Activated T-cell treated with anti-CD3 and anti-CD28 coated beads, Interleukin-2, amount 50 U/mL, for 72 hours (primary cell): ENCODE data around the gene METTL21C. TPM values are rescaled to one million over a fixed set of nuclear protein-coding genes. Genes with fewer than 3 reads are reported as not detected.

ENCODE experiments used
- ATAC-seq, 2 donors: fragments of 150-1000 bp; cut with Tn5 transposase; replicated peaks in 1 of 2; 2 replicates each; pipeline ENCODE4 v1.10.0; 2021; ENCODE audit warnings: moderate library complexity in 2 of 2, mild to moderate bottlenecking in 1 of 2
- DNase-seq, 2 donors: peaks; one replicate each; pipeline ENCODE4 v3.0.0; 2021 to 2022; ENCODE audit warnings: mixed read lengths in 1 of 2
- H3K27ac Mint-ChIP-seq: one replicate; pipeline ENCODE4 v1.8.0; 2022; ENCODE audit warnings: mild to moderate bottlenecking, moderate library complexity, mixed read lengths
- H3K27me3 Mint-ChIP-seq: one replicate; pipeline ENCODE4 v1.8.0; 2022; ENCODE audit warnings: low read depth, mixed read lengths
- H3K36me3 Mint-ChIP-seq, 2 donors: one replicate each; pipeline ENCODE4 v1.8.0; 2022; ENCODE audit warnings: mixed read lengths in 2 of 2, mild to moderate bottlenecking in 1 of 2; ENCODE audit not compliant: insufficient read depth in 2 of 2
- H3K4me1 Mint-ChIP-seq: one replicate; pipeline ENCODE4 v1.8.0; 2022; ENCODE audit warnings: low read depth, mixed read lengths
- H3K4me3 Mint-ChIP-seq, 2 donors: one replicate each; pipeline ENCODE4 v1.8.0; 2022; ENCODE audit warnings: mild to moderate bottlenecking in 2 of 2, mixed read lengths in 2 of 2, moderate library complexity in 2 of 2
- H3K9me3 Mint-ChIP-seq, 2 donors: one replicate each; pipeline ENCODE4 v1.8.0; 2022; ENCODE audit warnings: mixed read lengths in 2 of 2
- total RNA-seq, 2 donors: library from RNA; stranded (reverse); gene quantifications; one replicate each; pipeline ENCODE4 v1.2.3, GENCODE V29; 2022

Gene METTL21C
- total RNA-seq, 2 donors from 2014 or later = not detected

GRCh38 chr13:102704238-102705058, 9.6 kb upstream of the METTL21C start:
- Mint-ChIP-seq H3K4me1 (no peaks in the 10 kb centered on the region), H3K27me3 (peaks cover 27% of the 10 kb centered on the region), H3K9me3 (peaks cover 0 to 3% of the 10 kb centered on the region in 2 donors), H3K36me3 (peaks cover 0 to 4% of the 10 kb centered on the region in 2 donors), H3K4me3 (no peak overlapping the region), H3K27ac (no peak overlapping the region)
- ATAC-seq (no peak), DNase-seq (no peak)

GRCh38 chr13:102703726-102704035, 8.8 kb upstream of the METTL21C start:
- ATAC-seq (no peak), DNase-seq (no peak)
- Mint-ChIP-seq H3K4me1 (no peaks in the 10 kb centered on the region), H3K36me3 (peaks cover 0 to 1% of the 10 kb centered on the region in 2 donors), H3K9me3 (no peaks in the 10 kb centered on the region), H3K27ac (no peak overlapping the region), H3K27me3 (peaks cover 33% of the 10 kb centered on the region), H3K4me3 (no peak overlapping the region)

- Mint-ChIP-seq H3K4me3 (no peak overlapping the region), H3K27ac (no peak overlapping the region), H3K27me3 (peaks cover 38% of the 10 kb centered on the region)
Observed at GRCh38 chr13:102702965-102703725, 8.3 kb upstream of the METTL21C start.

GRCh38 chr13:102701331-102701730, 6.5 kb upstream of the METTL21C start:
- Mint-ChIP-seq H3K4me1 (no peaks in the 10 kb centered on the region), H3K27me3 (peaks cover 26% of the 10 kb centered on the region), H3K4me3 (no peak overlapping the region), H3K9me3 (peaks cover 2 to 3% of the 10 kb centered on the region in 2 donors), H3K36me3 (peaks cover 1 to 2% of the 10 kb centered on the region in 2 donors), H3K27ac (no peak overlapping the region)
- DNase-seq (no peak), ATAC-seq (no peak)

More at GRCh38 chr13:102702965-102703725, 8.3 kb upstream of the METTL21C start:
- Mint-ChIP-seq H3K4me1 (no peaks in the 10 kb centered on the region), H3K9me3 (peaks cover 2 to 3% of the 10 kb centered on the region in 2 donors), H3K36me3 (peaks cover 1 to 2% of the 10 kb centered on the region in 2 donors)
- DNase-seq = no peak
- no peak for ATAC-seq

GRCh38 chr13:102700088-102701031, 5.5 kb upstream of the METTL21C start:
- H3K9me3 Mint-ChIP-seq = peaks cover 2 to 3% of the 10 kb centered on the region in 2 donors
- no peaks in the 10 kb centered on the region for H3K4me1 Mint-ChIP-seq
- ATAC-seq (no peak), DNase-seq (no peak)
- H3K27ac Mint-ChIP-seq = no peak overlapping the region
- peaks cover 30% of the 10 kb centered on the region for H3K27me3 Mint-ChIP-seq
- no peak overlapping the region for H3K4me3 Mint-ChIP-seq
- peaks cover 1 to 2% of the 10 kb centered on the region in 2 donors for H3K36me3 Mint-ChIP-seq

- H3K9me3 Mint-ChIP-seq = peaks cover 2 to 3% of the 10 kb centered on the region in 2 donors
- no peak for ATAC-seq
- H3K27ac Mint-ChIP-seq = no peak overlapping the region
- H3K36me3 Mint-ChIP-seq = peaks cover 1 to 2% of the 10 kb centered on the region in 2 donors
- no peak overlapping the region for H3K4me3 Mint-ChIP-seq
- H3K27me3 Mint-ChIP-seq = peaks cover 38% of the 10 kb centered on the region
- no peak for DNase-seq
- H3K4me1 Mint-ChIP-seq = no peaks in the 10 kb centered on the region
Observed at GRCh38 chr13:102699504-102699903, 4.7 kb upstream of the METTL21C start.

GRCh38 chr13:102698649-102698980, 3.8 kb upstream of the METTL21C start:
- Mint-ChIP-seq H3K4me1 (no peaks in the 10 kb centered on the region), H3K27ac (no peak overlapping the region), H3K36me3 (peaks cover 1 to 2% of the 10 kb centered on the region in 2 donors), H3K9me3 (peaks cover 2 to 3% of the 10 kb centered on the region in 2 donors), H3K4me3 (no peak overlapping the region), H3K27me3 (peaks cover 31% of the 10 kb centered on the region)
- no peak for DNase-seq
- ATAC-seq = no peak

GRCh38 chr13:102697929-102698648, 3.2 kb upstream of the METTL21C start:
- ATAC-seq = no peak
- no peaks in the 10 kb centered on the region for H3K4me1 Mint-ChIP-seq
- DNase-seq = no peak
- no peak overlapping the region for H3K4me3 Mint-ChIP-seq
- peaks cover 2 to 3% of the 10 kb centered on the region in 2 donors for H3K9me3 Mint-ChIP-seq
- peaks cover 31% of the 10 kb centered on the region for H3K27me3 Mint-ChIP-seq
- no peak overlapping the region for H3K27ac Mint-ChIP-seq
- H3K36me3 Mint-ChIP-seq = peaks cover 1 to 2% of the 10 kb centered on the region in 2 donors

GRCh38 chr13:102697264-102697663, 2.4 kb upstream of the METTL21C start:
- Mint-ChIP-seq H3K27ac (no peak overlapping the region), H3K36me3 (peaks cover 1 to 2% of the 10 kb centered on the region in 2 donors), H3K27me3 (peaks cover 38% of the 10 kb centered on the region), H3K4me1 (no peaks in the 10 kb centered on the region), H3K4me3 (no peak overlapping the region), H3K9me3 (peaks cover 2 to 3% of the 10 kb centered on the region in 2 donors)
- ATAC-seq (no peak), DNase-seq (no peak)

- H3K9me3 Mint-ChIP-seq = peaks cover 2 to 3% of the 10 kb centered on the region in 2 donors
- no peaks in the 10 kb centered on the region for H3K4me1 Mint-ChIP-seq
- no peak for ATAC-seq
- H3K36me3 Mint-ChIP-seq = peaks cover 2% of the 10 kb centered on the region in 2 donors
- H3K27ac Mint-ChIP-seq = no peak overlapping the region
- no peak for DNase-seq
- H3K27me3 Mint-ChIP-seq = peaks cover 46% of the 10 kb centered on the region
- H3K4me3 Mint-ChIP-seq = no peak overlapping the region
Observed at GRCh38 chr13:102696465-102696864, 1.6 kb upstream of the METTL21C start.

GRCh38 chr13:102693776-102694175, 1.1 kb downstream of the METTL21C start:
- H3K9me3 Mint-ChIP-seq = peaks cover 2 to 3% of the 10 kb centered on the region in 2 donors
- H3K36me3 Mint-ChIP-seq = peaks cover 1 to 2% of the 10 kb centered on the region in 2 donors
- DNase-seq (no peak), ATAC-seq (no peak)
- no peak overlapping the region for H3K27ac Mint-ChIP-seq
- peaks cover 40% of the 10 kb centered on the region for H3K27me3 Mint-ChIP-seq
- no peak overlapping the region for H3K4me3 Mint-ChIP-seq
- no peaks in the 10 kb centered on the region for H3K4me1 Mint-ChIP-seq

- H3K4me3 Mint-ChIP-seq = no peak overlapping the region
- no peaks in the 10 kb centered on the region for H3K4me1 Mint-ChIP-seq
- peaks cover 35% of the 10 kb centered on the region for H3K27me3 Mint-ChIP-seq
- H3K9me3 Mint-ChIP-seq = no peaks in the 10 kb centered on the region
- DNase-seq (no peak), ATAC-seq (no peak)
- peaks cover 0 to 1% of the 10 kb centered on the region in 2 donors for H3K36me3 Mint-ChIP-seq
- H3K27ac Mint-ChIP-seq = no peak overlapping the region
Observed at GRCh38 chr13:102693250-102693649, 1.6 kb downstream of the METTL21C start.
